K562 (cell line): ENCODE results near the gene AP2S1. TPM values are rescaled to one million over a fixed set of nuclear protein-coding genes. Genes with fewer than 3 reads are reported as not detected.

Experiments
- ATF1 ChIP-seq, 2 experiments: fragments of 450-650 bp in 1 of 2; IDR thresholded peaks; 2 replicates each; pipeline ENCODE4 v1.6.1; 2016; ENCODE audit warnings: missing compliant biosample characterization in 1 of 2, missing genetic modification characterization in 1 of 2
- ATF2 ChIP-seq: sonication (generic); formaldehyde crosslinking; IDR thresholded peaks from 2 replicates; pipeline ENCODE4 v1.8.1; 2022; ENCODE audit warnings: missing genetic modification reagents
- BRF1 ChIP-seq: IDR thresholded peaks from 3 replicates; pipeline ENCODE4 v1.6.1; 2011; ENCODE audit warnings: borderline replicate concordance, mild to moderate bottlenecking; ENCODE audit not compliant: insufficient read length; ENCODE audit errors: extremely low read depth
- CCNT2 ChIP-seq: IDR thresholded peaks from 2 replicates; pipeline ENCODE4 v1.6.1; 2011; ENCODE audit warnings: borderline replicate concordance, low read depth, mild to moderate bottlenecking, moderate library complexity, mixed read lengths, low read length; ENCODE audit not compliant: insufficient read length; ENCODE audit errors: extremely low read depth
- CEBPG ChIP-seq, 3 experiments: fragments of 200-800 bp in 1 of 3; sonication (Bioruptor generic) in 1 of 3; sonication (generic) in 1 of 3; formaldehyde crosslinking in 1 of 3; IDR thresholded peaks in 2 of 3; conservative IDR thresholded peaks in 1 of 3; 2 replicates each; pipeline versions ENCODE4 v1.6.1 to v1.8.0; 2016 to 2022; ENCODE audit warnings: missing compliant biosample characterization in 2 of 3, missing genetic modification characterization in 2 of 3, mild to moderate bottlenecking in 1 of 3, missing genetic modification reagents in 1 of 3
- EHMT2 ChIP-seq: fragments of 450-650 bp; IDR thresholded peaks from 2 replicates; pipeline ENCODE4 v1.6.1; 2018; ENCODE audit warnings: antibody characterized with exemption
- ELF2 ChIP-seq: fragments of 250-450 bp; sonication (Bioruptor Pico); IDR thresholded peaks from 2 replicates; pipeline ENCODE4 v1.5.0; 2021; ENCODE audit warnings: mild to moderate bottlenecking
- ETV5 ChIP-seq: sonication (generic); formaldehyde crosslinking; IDR thresholded peaks from 2 replicates; pipeline ENCODE4 v1.4.0; 2020; ENCODE audit warnings: low read depth, mild to moderate bottlenecking, missing genetic modification reagents
- HNRNPLL ChIP-seq: fragments of 200-400 bp; formaldehyde crosslinking; IDR thresholded peaks from 2 replicates; pipeline ENCODE4 v1.6.1; 2017; ENCODE audit warnings: low read length, low read depth, mild to moderate bottlenecking; ENCODE audit not compliant: poor library complexity, severe bottlenecking
- HNRNPUL1 ChIP-seq: fragments of 200-400 bp; formaldehyde crosslinking; IDR thresholded peaks from 2 replicates; pipeline ENCODE4 v1.6.1; 2017; ENCODE audit warnings: low read length
- JUND ChIP-seq, 2 experiments: IDR thresholded peaks; 2 replicates in 1 of 2; 3 replicates in 1 of 2; pipeline ENCODE4 v1.6.1; 2011; ENCODE audit warnings: borderline replicate concordance in 2 of 2, low read depth in 2 of 2, low read length in 2 of 2, improper control_type of control experiment in 1 of 2, missing biosample characterization in 1 of 2, missing genetic modification characterization in 1 of 2, missing genetic modification reagents in 1 of 2
- NR3C1 ChIP-seq: sonication (generic); formaldehyde crosslinking; IDR thresholded peaks from 2 replicates; pipeline ENCODE4 v1.8.1; 2022; ENCODE audit warnings: missing genetic modification reagents
- RB1 ChIP-seq: fragments of 450-650 bp; IDR thresholded peaks from 2 replicates; pipeline ENCODE4 v1.6.1; 2017; ENCODE audit warnings: low read depth, mild to moderate bottlenecking
- RBM25 ChIP-seq: fragments of 200-400 bp; formaldehyde crosslinking; IDR thresholded peaks from 2 replicates; pipeline ENCODE4 v1.6.1; 2018; ENCODE audit warnings: low read length, low read depth, moderate library complexity; ENCODE audit not compliant: severe bottlenecking
- SRF ChIP-seq, 2 experiments: fragments of 250-450, 450-650 bp in 1 of 2; sonication (Bioruptor Pico) in 1 of 2; sonication (generic) in 1 of 2; formaldehyde crosslinking; IDR thresholded peaks; 2 replicates each; pipeline versions ENCODE4 v1.5.0 to v1.5.1; 2020 to 2022; ENCODE audit warnings: mild to moderate bottlenecking in 1 of 2, missing genetic modification reagents in 1 of 2
- STAT5B ChIP-seq: fragments of 250-450 bp; sonication (Bioruptor Pico); IDR thresholded peaks from 2 replicates; pipeline ENCODE4 v1.8.0; 2021; ENCODE audit warnings: mild to moderate bottlenecking, inconsistent platforms
- THAP12 ChIP-seq: fragments of 250-450 bp; sonication (Bioruptor Pico); IDR thresholded peaks from 2 replicates; pipeline ENCODE4 v1.9.0; 2021; ENCODE audit warnings: mild to moderate bottlenecking, inconsistent platforms
- THRAP3 ChIP-seq: fragments of 450-650 bp; IDR thresholded peaks from 2 replicates; pipeline ENCODE4 v1.6.1; 2016; ENCODE audit warnings: mild to moderate bottlenecking, inconsistent platforms, borderline replicate concordance
- ZBTB12 ChIP-seq: fragments of 250-450 bp; sonication (Bioruptor Pico); IDR thresholded peaks from 2 replicates; pipeline ENCODE4 v1.4.0; 2020
- ZNF143 ChIP-seq: sonication (generic); formaldehyde crosslinking; IDR thresholded peaks from 2 replicates; pipeline ENCODE4 v1.9.0; 2022; ENCODE audit warnings: mild to moderate bottlenecking, missing genetic modification reagents
- ZNF696 ChIP-seq: fragments of 250-450 bp; sonication (Bioruptor Pico); conservative IDR thresholded peaks from 2 replicates; pipeline ENCODE4 v1.4.0; 2020; ENCODE audit warnings: mild to moderate bottlenecking, moderate library complexity
- polyA plus RNA-seq, 8 experiments: library from polyadenylated mRNA; depleted of rRNA in 4 of 8; stranded (reverse) in 5 of 8; unstranded in 3 of 8; fragments of >200 nt; fragmentation: Nextera tagmentation in 2 of 8; fragmentation: Illumina TruSeq in 1 of 8; extraction: Ambion mirVana in 2 of 8; extraction: Trizol in 1 of 8; gene quantifications; 2 replicates each; pipeline versions ENCODE4 v1.2.1 to v1.2.3, GENCODE V29; 2011 to 2014; ENCODE audit warnings: inconsistent platforms in 1 of 8, missing spikeins in 1 of 8
- total RNA-seq, 7 experiments: library from RNA; depleted of rRNA in 6 of 7; stranded (reverse); fragments of >200 nt in 6 of 7; fragmentation: Illumina TruSeq in 2 of 7; extraction: Trizol in 2 of 7; gene quantifications; 2 replicates each; pipeline versions ENCODE4 v1.2.1 to v1.2.3, GENCODE V29; 2011 to 2021; ENCODE audit warnings: low replicate concordance in 1 of 7

AP2S1 gene
- total and polyA plus RNA-seq, 9 of the 15 experiments (the other 6 are each of a cell fraction or from before 2014, with no cell fraction given): 32.4 to 294 (median 136) TPM

GRCh38 chr19:46856062-46857022 is 5.7 kb upstream of the AP2S1 start (continued):
- TF ChIP-seq THAP12: no peak
- TF ChIP-seq NR3C1: no peak
- no peak for TF ChIP-seq EHMT2
- TF ChIP-seq ZNF696 (CRISPR knock-in tag): no peak
- peak; percentile 51; the same call in 1 of the 2 replicates for TF ChIP-seq JUND (IDR thresholded peaks at IDR 0.05; ENCODE audit: borderline replicate concordance, low read depth, low read length)
- no peak; the same call in 2 of the 3 replicates for TF ChIP-seq JUND (tag; IDR thresholded peaks at IDR 0.05; ENCODE audit: borderline replicate concordance, low read depth, low read length)
- TF ChIP-seq CEBPG (CRISPR knock-in tag; IDR thresholded peaks at IDR 0.05): peak; percentile 42; the same call in 1 of the 2 replicates
- TF ChIP-seq CEBPG (tag; conservative IDR thresholded peaks at IDR 0.05 in 1 of 2, IDR thresholded peaks at IDR 0.05 in 1 of 2): no peak
- TF ChIP-seq STAT5B (CRISPR knock-in tag): no peak
- TF ChIP-seq THRAP3: no peak
- TF ChIP-seq CCNT2: peak; percentile 20
- TF ChIP-seq ZNF143 (CRISPR knock-in tag): 0 out of 2 replicates have a peak, but pooled peaks have one; percentile 31
- peak; percentile 36 for TF ChIP-seq RBM25
- no peak for TF ChIP-seq ZBTB12
- TF ChIP-seq HNRNPUL1: no peak
- no peak for TF ChIP-seq ATF1 (CRISPR knock-in tag; IDR thresholded peaks at IDR 0.05)
- TF ChIP-seq ATF1 (tag; IDR thresholded peaks at IDR 0.05): peak; percentile 69
- TF ChIP-seq SRF (CRISPR knock-in tag; IDR thresholded peaks at IDR 0.05): no peak
- 0 out of 2 replicates have a peak, but pooled peaks have one; percentile 29 for TF ChIP-seq ETV5 (CRISPR knock-in tag)
- TF ChIP-seq BRF1: no peak
- TF ChIP-seq RB1: peak; percentile 84; the same call in 1 of the 2 replicates
- no peak for TF ChIP-seq ATF2 (CRISPR knock-in tag)
- TF ChIP-seq ELF2 (CRISPR knock-in tag): no peak
- peak; percentile 28 for TF ChIP-seq HNRNPLL
